HK-2 (cell line): ENCODE data around the gene SMYD4.
A peak's percentile ranks its signal among the peaks of the same experiment; 100 is the strongest.
"Not testable (repeated sequence)": the region's sequence is repeated elsewhere in the genome, so short reads cannot be mapped to it uniquely, and the experiment has no call there.

Source experiments
- DNase-seq: peaks from one replicate; pipeline ENCODE4 v3.0.0-alpha.2; 2018; ENCODE audit not compliant: unreplicated experiment

The SMYD4 gene

GRCh38 chr17:1755252-1755826, 74.4 kb downstream of the SMYD4 start:
- DNase-seq, result no peak

- no peak for DNase-seq
These were observed 75.1 kb downstream of the SMYD4 start for GRCh38 chr17:1754430-1755112.

- no peak for DNase-seq
These were observed 75.8 kb downstream of the SMYD4 start for GRCh38 chr17:1753767-1754429.

- DNase-seq, result no peak
These were observed 77.1 kb downstream of the SMYD4 start for GRCh38 chr17:1752425-1753262.

- DNase-seq, result no peak
These were observed 79.1 kb downstream of the SMYD4 start for GRCh38 chr17:1750628-1751027.

GRCh38 chr17:1746975-1747543, 82.6 kb downstream of the SMYD4 start:
- DNase-seq, result no peak

- no peak for DNase-seq
These were observed 84.1 kb downstream of the SMYD4 start for GRCh38 chr17:1745513-1746020.

GRCh38 chr17:1744551-1745512, 84.9 kb downstream of the SMYD4 start:
- DNase-seq, result no peak

- DNase-seq, result no peak
These were observed 86.6 kb downstream of the SMYD4 start for GRCh38 chr17:1743088-1743439.

- DNase-seq, result peak; percentile 24
These were observed 87.2 kb downstream of the SMYD4 start, which contains the start of gene SERPINF2 for GRCh38 chr17:1742371-1743087. Gene SERPINF2 (plus strand): TSS chr17:1742871. CDS start chr17:1744996, 2,125 bp downstream.

GRCh38 chr17:1741899-1742298, 87.8 kb downstream of the SMYD4 start:
- DNase-seq, result not testable (repeated sequence)

GRCh38 chr17:1737531-1738291, 92.0 kb downstream of the SMYD4 start:
- DNase-seq, result no peak

GRCh38 chr17:1736348-1737281, 93.1 kb downstream of the SMYD4 start:
- DNase-seq, result peak; percentile 84

- DNase-seq, result no peak
These were observed 93.8 kb downstream of the SMYD4 start for GRCh38 chr17:1735834-1736347.

GRCh38 chr17:1735418-1735817, 94.3 kb downstream of the SMYD4 start:
- DNase-seq, result no peak

- no peak for DNase-seq
These were observed 95.9 kb downstream of the SMYD4 start for GRCh38 chr17:1733759-1734158.

GRCh38 chr17:1732833-1733321, 96.8 kb downstream of the SMYD4 start:
- no peak for DNase-seq
